ENCODE results near the gene PLCG1. TPM values are rescaled to one million over a fixed set of nuclear protein-coding genes. Genes with fewer than 3 reads are reported as not detected.

The PLCG1 gene
- total and polyA plus RNA-seq, 9 of the 15 experiments (the other 6 are each of a cell fraction or from before 2014, with no cell fraction given) = 1.7 to 67.0 (median 34.8) TPM

- TF ChIP-seq, protein P1, sequence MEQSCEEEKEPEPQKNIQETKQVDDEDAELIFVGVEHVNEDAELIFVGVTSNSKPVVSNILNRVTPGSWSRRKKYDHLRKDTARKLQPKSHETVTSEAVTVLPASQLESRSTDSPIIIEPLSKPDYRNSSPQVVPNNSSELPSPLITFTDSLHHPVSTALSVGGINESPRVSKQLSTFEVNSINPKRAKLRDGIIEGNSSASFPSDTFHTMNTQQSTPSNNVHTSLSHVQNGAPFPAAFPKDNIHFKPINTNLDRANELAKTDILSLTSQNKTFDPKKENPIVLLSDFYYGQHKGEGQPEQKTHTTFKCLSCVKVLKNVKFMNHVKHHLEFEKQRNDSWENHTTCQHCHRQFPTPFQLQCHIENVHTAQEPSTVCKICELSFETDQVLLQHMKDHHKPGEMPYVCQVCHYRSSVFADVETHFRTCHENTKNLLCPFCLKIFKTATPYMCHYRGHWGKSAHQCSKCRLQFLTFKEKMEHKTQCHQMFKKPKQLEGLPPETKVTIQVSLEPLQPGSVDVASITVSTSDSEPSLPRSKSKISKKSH (CRISPR knock-in tag; IDR thresholded peaks at IDR 0.05) = no peak
- TF ChIP-seq PHB (CRISPR knock-in tag; IDR thresholded peaks at IDR 0.05) (no peak), SNIP1 (IDR thresholded peaks at IDR 0.05; ENCODE audit: low read depth) (no peak), REST (IDR thresholded peaks at IDR 0.05; ENCODE audit: borderline replicate concordance) (peak; percentile 85), REST (CRISPR knock-in tag; IDR thresholded peaks at IDR 0.05; ENCODE audit: low read depth) (no peak), RB1 (IDR thresholded peaks at IDR 0.05; ENCODE audit: low read depth) (peak; percentile 73; the same call in 1 of the 2 replicates), PHF20 (IDR thresholded peaks at IDR 0.05; ENCODE audit: partially characterized antibody) (no peak), SREBF2 (CRISPR knock-in tag; IDR thresholded peaks at IDR 0.05) (no peak; the same call in 1 of the 2 replicates), CHD2 (IDR thresholded peaks at IDR 0.05; ENCODE audit: low read depth, low read length) (no peak), PHB2 (IDR thresholded peaks at IDR 0.05; ENCODE audit: low read depth) (no peak), NR2C2 (CRISPR knock-in tag; IDR thresholded peaks at IDR 0.05) (no peak), NR2C2 (tag; IDR thresholded peaks at IDR 0.05) (no peak)
- TF ChIP-seq, protein P2, sequence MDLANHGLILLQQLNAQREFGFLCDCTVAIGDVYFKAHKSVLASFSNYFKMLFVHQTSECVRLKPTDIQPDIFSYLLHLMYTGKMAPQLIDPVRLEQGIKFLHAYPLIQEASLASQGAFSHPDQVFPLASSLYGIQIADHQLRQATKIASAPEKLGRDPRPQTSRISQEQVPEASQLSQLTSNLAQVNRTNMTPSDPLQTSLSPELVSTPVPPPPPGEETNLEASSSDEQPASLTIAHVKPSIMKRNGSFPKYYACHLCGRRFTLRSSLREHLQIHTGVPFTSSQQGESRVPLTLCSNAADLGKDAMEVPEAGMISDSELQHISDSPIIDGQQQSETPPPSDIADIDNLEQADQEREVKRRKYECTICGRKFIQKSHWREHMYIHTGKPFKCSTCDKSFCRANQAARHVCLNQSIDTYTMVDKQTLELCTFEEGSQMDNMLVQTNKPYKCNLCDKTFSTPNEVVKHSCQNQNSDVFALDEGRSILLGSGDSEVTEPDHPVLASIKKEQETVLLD (IDR thresholded peaks at IDR 0.05) = no peak
- TF ChIP-seq, protein P3, sequence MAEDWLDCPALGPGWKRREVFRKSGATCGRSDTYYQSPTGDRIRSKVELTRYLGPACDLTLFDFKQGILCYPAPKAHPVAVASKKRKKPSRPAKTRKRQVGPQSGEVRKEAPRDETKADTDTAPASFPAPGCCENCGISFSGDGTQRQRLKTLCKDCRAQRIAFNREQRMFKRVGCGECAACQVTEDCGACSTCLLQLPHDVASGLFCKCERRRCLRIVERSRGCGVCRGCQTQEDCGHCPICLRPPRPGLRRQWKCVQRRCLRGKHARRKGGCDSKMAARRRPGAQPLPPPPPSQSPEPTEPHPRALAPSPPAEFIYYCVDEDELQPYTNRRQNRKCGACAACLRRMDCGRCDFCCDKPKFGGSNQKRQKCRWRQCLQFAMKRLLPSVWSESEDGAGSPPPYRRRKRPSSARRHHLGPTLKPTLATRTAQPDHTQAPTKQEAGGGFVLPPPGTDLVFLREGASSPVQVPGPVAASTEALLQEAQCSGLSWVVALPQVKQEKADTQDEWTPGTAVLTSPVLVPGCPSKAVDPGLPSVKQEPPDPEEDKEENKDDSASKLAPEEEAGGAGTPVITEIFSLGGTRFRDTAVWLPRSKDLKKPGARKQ (CRISPR knock-in tag; IDR thresholded peaks at IDR 0.05) = no peak
- TF ChIP-seq, protein P4, sequence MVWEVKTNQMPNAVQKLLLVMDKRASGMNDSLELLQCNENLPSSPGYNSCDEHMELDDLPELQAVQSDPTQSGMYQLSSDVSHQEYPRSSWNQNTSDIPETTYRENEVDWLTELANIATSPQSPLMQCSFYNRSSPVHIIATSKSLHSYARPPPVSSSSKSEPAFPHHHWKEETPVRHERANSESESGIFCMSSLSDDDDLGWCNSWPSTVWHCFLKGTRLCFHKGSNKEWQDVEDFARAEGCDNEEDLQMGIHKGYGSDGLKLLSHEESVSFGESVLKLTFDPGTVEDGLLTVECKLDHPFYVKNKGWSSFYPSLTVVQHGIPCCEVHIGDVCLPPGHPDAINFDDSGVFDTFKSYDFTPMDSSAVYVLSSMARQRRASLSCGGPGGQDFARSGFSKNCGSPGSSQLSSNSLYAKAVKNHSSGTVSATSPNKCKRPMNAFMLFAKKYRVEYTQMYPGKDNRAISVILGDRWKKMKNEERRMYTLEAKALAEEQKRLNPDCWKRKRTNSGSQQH (CRISPR knock-in tag; IDR thresholded peaks at IDR 0.05) = no peak
Observed at GRCh38 chr20:41173161-41173721, 35.9 kb downstream of the PLCG1 start (continued).
